A673 (cell line): ENCODE data around the gene PARP16. TPM values are rescaled to one million over a fixed set of nuclear protein-coding genes. Genes with fewer than 3 reads are reported as not detected.

ENCODE experiments used
- BruUV-seq: library from RNA; stranded (reverse); fragments of 400-500 nt; replicated peaks from 2 replicates; lab custom pipeline; 2021; lab: Mats Ljungman, UMichigan
- CTCF ChIA-PET: fragments of 300-600 bp; sonication (Branson Sonifier 250); formaldehyde crosslinking; loops from one replicate; lab custom pipeline; 2022; ENCODE audit warnings: antibody characterized with exemption; lab: Charles Lee
- POLR2A ChIA-PET: fragments of 300-600 bp; sonication (Branson Sonifier 250); formaldehyde crosslinking; loops from one replicate; lab custom pipeline; 2022; ENCODE audit warnings: antibody characterized with exemption; ENCODE audit not compliant: low non-redundant PET; lab: Charles Lee
- DNase-seq: peaks from one replicate; pipeline ENCODE4 v3.0.0-alpha.2; 2015; ENCODE audit warnings: low spot score
- H3K27ac ChIP-seq: fragments of 200-600 bp; sonication (generic); 2 replicates; pipeline ENCODE4 v1.5.1; 2016; ENCODE audit warnings: mixed run types, low read depth, mild to moderate bottlenecking, mixed read lengths, antibody characterized with exemption, low read length; ENCODE audit not compliant: poor library complexity, severe bottlenecking
- H3K27me3 ChIP-seq: fragments of 200-600 bp; sonication (generic); replicated peaks from 2 replicates; pipeline ENCODE4 v1.6.1; 2017; ENCODE audit warnings: mixed run types, low read depth, mild to moderate bottlenecking, mixed read lengths, antibody characterized with exemption, low read length; ENCODE audit not compliant: insufficient read depth, poor library complexity
- H3K36me3 ChIP-seq: fragments of 200-600 bp; sonication (generic); 2 replicates; pipeline ENCODE4 v1.6.1; 2016; ENCODE audit warnings: mixed run types, mild to moderate bottlenecking, mixed read lengths, antibody characterized with exemption, low read length; ENCODE audit not compliant: insufficient read depth, poor library complexity, severe bottlenecking
- H3K4me1 ChIP-seq: fragments of 200-600 bp; sonication (generic); 2 replicates; pipeline ENCODE4 v1.6.1; 2017; ENCODE audit warnings: mixed run types, mild to moderate bottlenecking, mixed read lengths, antibody characterized with exemption, low read length; ENCODE audit not compliant: insufficient read depth, poor library complexity, severe bottlenecking
- H3K4me3 ChIP-seq: fragments of 200-600 bp; sonication (generic); 2 replicates; pipeline ENCODE4 v1.5.1; 2016; ENCODE audit warnings: low read depth, mixed run types, mild to moderate bottlenecking, mixed read lengths, low read length; ENCODE audit not compliant: poor library complexity, severe bottlenecking
- H3K9me3 ChIP-seq: fragments of 200-600 bp; sonication (generic); 2 replicates; pipeline ENCODE4 v1.6.1; 2016; ENCODE audit warnings: mixed run types, low read depth, mild to moderate bottlenecking, mixed read lengths, antibody characterized with exemption, low read length; ENCODE audit not compliant: poor library complexity, severe bottlenecking
- EZH2 ChIP-seq: fragments of 200-600 bp; sonication (generic); IDR thresholded peaks from 2 replicates; pipeline ENCODE4 v1.6.1; 2017; ENCODE audit warnings: borderline replicate concordance, low read depth, mild to moderate bottlenecking, mixed read lengths, antibody characterized with exemption, low read length; ENCODE audit not compliant: poor library complexity, severe bottlenecking
- intact Hi-C: fragments of 100-400 bp; cut with micrococcal nuclease; formaldehyde crosslinking; loops from one replicate; pipeline ENCODE4 v1.10.0; 2022; ENCODE audit not compliant: unreplicated experiment
- total RNA-seq: library from RNA; stranded (reverse); gene quantifications from 2 replicates; pipeline ENCODE4 v1.2.3, GENCODE V29; 2021
- TF ChIP-seq, protein P1 (sequence below): fragments of 300-800, 200-600 bp; sonication (generic); conservative IDR thresholded peaks from 2 replicates; pipeline ENCODE4 v1.5.1; 2017; ENCODE audit warnings: low read depth, mild to moderate bottlenecking, antibody characterized with exemption, low read length, moderate library complexity, mixed read lengths

Gene PARP16
- total RNA-seq, 1 experiment from 2014 or later = 5.7 TPM

DNA sequence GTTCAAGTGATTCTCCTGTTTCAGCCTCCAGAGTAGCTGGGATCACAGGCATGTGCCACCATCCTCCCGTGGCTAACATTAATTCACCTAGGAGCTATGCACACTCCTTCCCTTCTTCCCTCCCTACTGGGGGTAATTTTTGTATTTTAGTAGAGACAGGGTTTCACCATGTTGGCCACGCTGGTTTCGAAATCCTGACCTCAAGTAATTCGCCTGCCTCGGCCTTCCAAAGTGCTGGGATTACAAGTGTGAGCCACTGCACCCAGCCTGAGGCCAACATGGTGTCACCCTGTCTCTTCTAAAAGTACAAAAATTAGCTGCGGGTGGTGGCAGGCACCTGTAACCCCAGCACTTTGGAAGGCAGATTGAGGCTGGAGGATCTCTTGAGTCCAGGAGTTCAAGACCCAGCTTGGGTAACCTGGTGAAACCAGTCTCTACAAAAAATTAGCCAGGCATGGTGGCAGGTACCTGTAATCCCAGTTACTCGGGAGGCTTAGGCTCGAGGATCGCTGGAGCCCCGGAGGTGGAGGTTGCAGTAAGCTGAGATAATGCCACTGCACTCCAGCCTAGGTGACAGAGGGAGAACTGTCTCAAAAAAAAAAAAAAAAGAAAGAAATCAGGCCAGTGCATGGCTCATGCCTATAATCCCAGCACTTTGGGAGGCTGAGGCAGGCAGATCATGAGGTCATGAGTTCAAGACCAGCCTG, 23.9 kb upstream of the PARP16 start:
- H3K4me1 ChIP-seq = no peaks in the 10 kb centered on the region
- H3K9me3 ChIP-seq = no peaks in the 10 kb centered on the region
- H3K36me3 ChIP-seq = no peaks in the 10 kb centered on the region
- ChIA-PET POLR2A (no interaction called here), CTCF (no interaction called here)
- no peak overlapping the region for H3K27ac ChIP-seq
- H3K27me3 ChIP-seq = no peaks in the 10 kb centered on the region
- TF ChIP-seq, protein P1, sequence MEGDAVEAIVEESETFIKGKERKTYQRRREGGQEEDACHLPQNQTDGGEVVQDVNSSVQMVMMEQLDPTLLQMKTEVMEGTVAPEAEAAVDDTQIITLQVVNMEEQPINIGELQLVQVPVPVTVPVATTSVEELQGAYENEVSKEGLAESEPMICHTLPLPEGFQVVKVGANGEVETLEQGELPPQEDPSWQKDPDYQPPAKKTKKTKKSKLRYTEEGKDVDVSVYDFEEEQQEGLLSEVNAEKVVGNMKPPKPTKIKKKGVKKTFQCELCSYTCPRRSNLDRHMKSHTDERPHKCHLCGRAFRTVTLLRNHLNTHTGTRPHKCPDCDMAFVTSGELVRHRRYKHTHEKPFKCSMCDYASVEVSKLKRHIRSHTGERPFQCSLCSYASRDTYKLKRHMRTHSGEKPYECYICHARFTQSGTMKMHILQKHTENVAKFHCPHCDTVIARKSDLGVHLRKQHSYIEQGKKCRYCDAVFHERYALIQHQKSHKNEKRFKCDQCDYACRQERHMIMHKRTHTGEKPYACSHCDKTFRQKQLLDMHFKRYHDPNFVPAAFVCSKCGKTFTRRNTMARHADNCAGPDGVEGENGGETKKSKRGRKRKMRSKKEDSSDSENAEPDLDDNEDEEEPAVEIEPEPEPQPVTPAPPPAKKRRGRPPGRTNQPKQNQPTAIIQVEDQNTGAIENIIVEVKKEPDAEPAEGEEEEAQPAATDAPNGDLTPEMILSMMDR = no peak
- TF ChIP-seq EZH2 = no peak
- intact Hi-C loops = no loop called here
- BruUV-seq = no TSS peak
- H3K4me3 ChIP-seq = no peak overlapping the region
- no peak for DNase-seq

DNA sequence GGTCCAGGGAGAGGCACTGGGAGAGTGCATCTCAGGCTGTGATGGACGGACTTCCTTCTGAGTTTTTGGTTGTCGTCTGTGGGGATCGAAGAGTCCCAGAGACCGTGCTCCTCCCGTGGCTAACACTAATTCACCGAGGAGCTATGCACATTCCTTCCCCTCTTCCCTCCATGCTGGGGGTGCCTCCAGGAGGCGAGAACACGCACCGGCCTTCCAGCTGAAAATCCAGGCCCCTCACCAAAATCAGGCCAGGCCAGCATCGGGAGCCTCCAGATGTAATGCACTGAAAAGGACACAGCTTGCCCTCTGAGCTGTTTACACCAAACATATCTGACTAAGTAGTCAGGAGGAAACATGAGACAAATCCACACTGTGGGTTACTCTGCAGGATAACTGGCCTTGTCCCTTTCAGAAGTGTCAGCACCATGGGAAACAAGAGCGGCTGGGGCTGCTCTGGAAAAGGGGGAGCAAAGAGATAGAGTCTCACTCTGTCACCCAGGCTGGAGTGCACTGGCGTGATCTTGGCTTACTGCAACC, 23.3 kb upstream of the PARP16 start:
- Histone ChIP-seq H3K36me3 (no peaks in the 10 kb centered on the region), H3K4me3 (no peak overlapping the region), H3K4me1 (no peaks in the 10 kb centered on the region), H3K27me3 (no peaks in the 10 kb centered on the region), H3K27ac (no peak overlapping the region), H3K9me3 (no peaks in the 10 kb centered on the region)
- ChIA-PET POLR2A (no interaction called here), CTCF (no interaction called here)
- no peak for DNase-seq
- intact Hi-C loops = no loop called here
- no peak for TF ChIP-seq EZH2
- TF ChIP-seq, protein P1 = no peak
- BruUV-seq = no TSS peak

DNA sequence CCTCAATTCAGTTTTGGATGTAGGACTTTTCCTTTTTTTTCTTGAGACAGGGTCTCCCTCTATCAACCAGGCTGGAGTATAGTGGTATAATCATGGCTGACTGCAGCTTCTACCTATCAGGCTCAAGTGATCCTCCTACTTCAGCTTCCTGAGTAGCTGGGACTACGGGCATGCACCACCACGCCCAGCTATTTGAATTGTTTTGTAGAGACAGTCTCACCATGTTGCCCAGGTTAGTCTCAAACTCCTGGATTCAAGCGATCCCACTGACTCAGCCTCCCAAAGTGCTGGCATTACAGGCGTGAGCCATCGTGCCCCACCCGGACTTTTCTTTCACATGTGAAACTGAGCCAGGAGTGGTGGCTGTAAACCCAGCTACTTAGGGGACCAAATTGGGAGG, 21.3 kb upstream of the PARP16 start:
- no peak for DNase-seq
- Histone ChIP-seq H3K4me3 (no peak overlapping the region), H3K27ac (no peak overlapping the region), H3K27me3 (no peaks in the 10 kb centered on the region), H3K36me3 (no peaks in the 10 kb centered on the region), H3K4me1 (peaks cover 10% of the 10 kb centered on the region), H3K9me3 (no peaks in the 10 kb centered on the region)
- intact Hi-C loops = no loop called here
- ChIA-PET CTCF (no interaction called here), POLR2A (no interaction called here)
- no TSS peak for BruUV-seq
- no peak for TF ChIP-seq EZH2
- TF ChIP-seq, protein P1 = no peak
